Activated CD4-positive, alpha-beta T cell treated with anti-CD3 and anti-CD28 coated beads, Interleukin-10, Interleukin-2, amounts not matched to agents 100 ng/mL and 50 ng/mL, durations not matched to agents 16 hours and 8 hours (primary cell): ENCODE results near the gene GALNT15.

Experiments
- DNase-seq: peaks from one replicate; pipeline ENCODE4 v3.0.0-alpha.2; 2020

The GALNT15 gene

GRCh38 chr3:16188071-16188470 lies 13.6 kb downstream of the GALNT15 start:
- no peak for DNase-seq

- DNase-seq = no peak
Observed at GRCh38 chr3:16189201-16189600, 14.7 kb downstream of the GALNT15 start.

GRCh38 chr3:16190704-16191103 lies 16.2 kb downstream of the GALNT15 start:
- DNase-seq = no peak

- DNase-seq = no peak
Observed at GRCh38 chr3:16191591-16191990, 17.1 kb downstream of the GALNT15 start.

- no peak for DNase-seq
Observed at GRCh38 chr3:16192176-16192811, 17.8 kb downstream of the GALNT15 start.

- DNase-seq = no peak
Observed at GRCh38 chr3:16198427-16198826, 23.9 kb downstream of the GALNT15 start.

- DNase-seq = no peak
Observed at GRCh38 chr3:16199769-16200168, 25.3 kb downstream of the GALNT15 start.

GRCh38 chr3:16200411-16200810 lies 25.9 kb downstream of the GALNT15 start:
- peak; percentile 47 for DNase-seq

GRCh38 chr3:16203031-16203430 lies 28.6 kb downstream of the GALNT15 start:
- peak; percentile 48 for DNase-seq

GRCh38 chr3:16203671-16204629 lies 29.5 kb downstream of the GALNT15 start:
- no peak for DNase-seq

- DNase-seq = no peak
Observed at GRCh38 chr3:16204751-16205150, 30.3 kb downstream of the GALNT15 start.

GRCh38 chr3:16205156-16205870 lies 30.8 kb downstream of the GALNT15 start:
- peak; percentile 29 for DNase-seq

- DNase-seq = no peak
Observed at GRCh38 chr3:16207031-16207430, 32.6 kb downstream of the GALNT15 start.

GRCh38 chr3:16211176-16211904 lies 36.9 kb downstream of the GALNT15 start:
- DNase-seq = no peak

GRCh38 chr3:16214366-16214765 lies 39.9 kb downstream of the GALNT15 start:
- DNase-seq = no peak

- no peak for DNase-seq
Observed at GRCh38 chr3:16216373-16216935, 42.0 kb downstream of the GALNT15 start.

GRCh38 chr3:16219777-16220176 lies 45.3 kb downstream of the GALNT15 start:
- no peak for DNase-seq

- DNase-seq = no peak
Observed at GRCh38 chr3:16221990-16222389, 47.5 kb downstream of the GALNT15 start.

GRCh38 chr3:16222547-16222946 lies 48.1 kb downstream of the GALNT15 start:
- DNase-seq = no peak

GRCh38 chr3:16224325-16224724 lies 49.8 kb downstream of the GALNT15 start:
- DNase-seq = no peak

- DNase-seq = no peak
Observed at GRCh38 chr3:16227566-16227965, 53.1 kb downstream of the GALNT15 start.

GRCh38 chr3:16229681-16230080 lies 55.2 kb downstream of the GALNT15 start:
- no peak for DNase-seq
